ENCODE measurements around the gene TNNI2. TPM values are rescaled to one million over a fixed set of nuclear protein-coding genes. Genes with fewer than 3 reads are reported as not detected.

Gene TNNI2
- polyA plus RNA-seq, 1 donor from 2014 or later, result not detected

DNA sequence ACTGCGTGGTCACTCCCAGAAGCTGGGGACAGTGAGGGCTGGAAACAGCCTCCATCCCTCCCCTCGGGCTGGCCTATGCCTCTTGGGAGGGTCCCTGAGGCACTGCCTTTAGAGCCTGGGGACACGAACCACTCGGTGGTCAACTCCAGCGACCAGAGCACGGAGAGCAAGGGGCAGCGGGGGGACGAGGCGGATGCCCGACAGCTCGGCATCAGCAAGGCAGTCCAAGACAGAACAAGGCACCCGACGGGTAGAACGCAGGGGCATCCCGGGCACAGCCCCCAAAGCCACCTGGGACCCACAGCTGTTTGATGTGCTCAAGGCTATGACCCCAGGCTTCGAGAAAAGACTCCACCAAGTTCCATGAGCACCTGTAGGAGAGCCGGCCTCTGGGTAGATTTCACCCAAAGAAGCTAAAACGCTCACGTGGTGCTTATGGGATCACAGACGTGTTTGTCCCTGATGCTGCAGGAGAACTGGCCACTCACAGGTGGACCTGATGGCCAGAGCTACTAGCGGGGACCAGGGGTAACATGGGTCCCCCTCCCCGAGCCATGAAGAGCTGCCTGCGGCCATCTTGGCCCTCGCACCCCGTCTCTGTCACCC is 13.6 kb downstream of the TNNI2 start:
- no peaks in the 10 kb centered on the region for H3F3A ChIP-seq (ENCODE audit: insufficient read depth, low read length, poor library complexity, severe bottlenecking)
- H4K20me1 ChIP-seq (ENCODE audit: insufficient read depth), result no peaks in the 10 kb centered on the region
- H3K27ac ChIP-seq (ENCODE audit: low read length), result no peak overlapping the region
- TF ChIP-seq SMC3 (conservative IDR thresholded peaks at IDR 0.05; ENCODE audit: poor library complexity), result no peak
- no peak for TF ChIP-seq TAF1 (IDR thresholded peaks at IDR 0.05; ENCODE audit: low read depth)
- TF ChIP-seq, protein P1, sequence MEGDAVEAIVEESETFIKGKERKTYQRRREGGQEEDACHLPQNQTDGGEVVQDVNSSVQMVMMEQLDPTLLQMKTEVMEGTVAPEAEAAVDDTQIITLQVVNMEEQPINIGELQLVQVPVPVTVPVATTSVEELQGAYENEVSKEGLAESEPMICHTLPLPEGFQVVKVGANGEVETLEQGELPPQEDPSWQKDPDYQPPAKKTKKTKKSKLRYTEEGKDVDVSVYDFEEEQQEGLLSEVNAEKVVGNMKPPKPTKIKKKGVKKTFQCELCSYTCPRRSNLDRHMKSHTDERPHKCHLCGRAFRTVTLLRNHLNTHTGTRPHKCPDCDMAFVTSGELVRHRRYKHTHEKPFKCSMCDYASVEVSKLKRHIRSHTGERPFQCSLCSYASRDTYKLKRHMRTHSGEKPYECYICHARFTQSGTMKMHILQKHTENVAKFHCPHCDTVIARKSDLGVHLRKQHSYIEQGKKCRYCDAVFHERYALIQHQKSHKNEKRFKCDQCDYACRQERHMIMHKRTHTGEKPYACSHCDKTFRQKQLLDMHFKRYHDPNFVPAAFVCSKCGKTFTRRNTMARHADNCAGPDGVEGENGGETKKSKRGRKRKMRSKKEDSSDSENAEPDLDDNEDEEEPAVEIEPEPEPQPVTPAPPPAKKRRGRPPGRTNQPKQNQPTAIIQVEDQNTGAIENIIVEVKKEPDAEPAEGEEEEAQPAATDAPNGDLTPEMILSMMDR (IDR thresholded peaks at IDR 0.05; ENCODE audit: poor library complexity, severe bottlenecking), result no peak
- no peak for TF ChIP-seq RAD21 (conservative IDR thresholded peaks at IDR 0.05)
- TF ChIP-seq, protein P2, sequence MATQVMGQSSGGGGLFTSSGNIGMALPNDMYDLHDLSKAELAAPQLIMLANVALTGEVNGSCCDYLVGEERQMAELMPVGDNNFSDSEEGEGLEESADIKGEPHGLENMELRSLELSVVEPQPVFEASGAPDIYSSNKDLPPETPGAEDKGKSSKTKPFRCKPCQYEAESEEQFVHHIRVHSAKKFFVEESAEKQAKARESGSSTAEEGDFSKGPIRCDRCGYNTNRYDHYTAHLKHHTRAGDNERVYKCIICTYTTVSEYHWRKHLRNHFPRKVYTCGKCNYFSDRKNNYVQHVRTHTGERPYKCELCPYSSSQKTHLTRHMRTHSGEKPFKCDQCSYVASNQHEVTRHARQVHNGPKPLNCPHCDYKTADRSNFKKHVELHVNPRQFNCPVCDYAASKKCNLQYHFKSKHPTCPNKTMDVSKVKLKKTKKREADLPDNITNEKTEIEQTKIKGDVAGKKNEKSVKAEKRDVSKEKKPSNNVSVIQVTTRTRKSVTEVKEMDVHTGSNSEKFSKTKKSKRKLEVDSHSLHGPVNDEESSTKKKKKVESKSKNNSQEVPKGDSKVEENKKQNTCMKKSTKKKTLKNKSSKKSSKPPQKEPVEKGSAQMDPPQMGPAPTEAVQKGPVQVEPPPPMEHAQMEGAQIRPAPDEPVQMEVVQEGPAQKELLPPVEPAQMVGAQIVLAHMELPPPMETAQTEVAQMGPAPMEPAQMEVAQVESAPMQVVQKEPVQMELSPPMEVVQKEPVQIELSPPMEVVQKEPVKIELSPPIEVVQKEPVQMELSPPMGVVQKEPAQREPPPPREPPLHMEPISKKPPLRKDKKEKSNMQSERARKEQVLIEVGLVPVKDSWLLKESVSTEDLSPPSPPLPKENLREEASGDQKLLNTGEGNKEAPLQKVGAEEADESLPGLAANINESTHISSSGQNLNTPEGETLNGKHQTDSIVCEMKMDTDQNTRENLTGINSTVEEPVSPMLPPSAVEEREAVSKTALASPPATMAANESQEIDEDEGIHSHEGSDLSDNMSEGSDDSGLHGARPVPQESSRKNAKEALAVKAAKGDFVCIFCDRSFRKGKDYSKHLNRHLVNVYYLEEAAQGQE (IDR thresholded peaks at IDR 0.05; ENCODE audit: borderline replicate concordance), result no peak
- TF ChIP-seq EP300 (conservative IDR thresholded peaks at IDR 0.05; ENCODE audit: poor library complexity, severe bottlenecking), result no peak
- TF ChIP-seq EZH2 (IDR thresholded peaks at IDR 0.05; ENCODE audit: borderline replicate concordance, insufficient read depth, low read length, poor library complexity, severe bottlenecking), result no peak
- TF ChIP-seq POLR2AphosphoS5 (IDR thresholded peaks at IDR 0.05), result no peak
- TF ChIP-seq MXI1 (conservative IDR thresholded peaks at IDR 0.05; ENCODE audit: poor library complexity, severe bottlenecking), result no peak
- no peaks in the 10 kb centered on the region for H3K27me3 ChIP-seq (ENCODE audit: insufficient read depth, low read depth, low read length)
- H3K9ac ChIP-seq (ENCODE audit: low read length), result no peak overlapping the region
- H3K9me3 ChIP-seq (ENCODE audit: low read length), result no peaks in the 10 kb centered on the region
- H3K4me2 ChIP-seq (ENCODE audit: low read length), result no peak overlapping the region
- no peaks in the 10 kb centered on the region for H3K9me2 ChIP-seq (ENCODE audit: insufficient read depth, low read length)
- H3K79me2 ChIP-seq (replicated peaks; ENCODE audit: insufficient read depth, low read length), result no peaks in the 10 kb centered on the region
- H3K4me3 ChIP-seq (ENCODE audit: low read length), result no peak overlapping the region
- H2AFZ ChIP-seq (ENCODE audit: low read depth, low read length), result no peak overlapping the region
- H3K36me3 ChIP-seq (ENCODE audit: insufficient read depth, low read length), result no peaks in the 10 kb centered on the region

DNA sequence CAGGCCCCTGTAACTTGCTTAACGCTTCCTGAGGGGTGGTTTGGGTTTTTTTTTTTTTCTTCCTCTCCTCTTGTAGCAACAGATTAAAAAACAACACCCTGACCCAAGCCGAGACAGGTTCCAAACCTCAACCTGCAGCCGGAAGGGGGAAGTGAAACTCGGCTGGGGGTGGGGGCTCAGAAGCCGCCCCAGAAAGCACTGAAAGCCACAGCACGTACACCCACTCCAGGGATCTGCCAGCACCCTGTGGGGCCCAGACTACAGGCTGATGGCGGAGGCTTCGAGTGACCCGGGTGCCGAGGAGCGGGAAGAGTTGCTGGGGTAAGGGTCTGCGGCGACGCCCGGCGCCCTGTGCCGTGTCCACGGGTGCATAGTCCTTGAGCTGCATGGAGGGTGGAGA is 14.1 kb downstream of the TNNI2 start, which contains the start of gene LSP1:
Gene LSP1 (plus strand): TSS at position 208 of the 400 bp plus-strand sequence. CDS start 61 bp downstream, at position 269.
- Histone ChIP-seq H3K27me3 (ENCODE audit: insufficient read depth, low read depth, low read length) (no peaks in the 10 kb centered on the region), H3F3A (ENCODE audit: insufficient read depth, low read length, poor library complexity, severe bottlenecking) (no peaks in the 10 kb centered on the region), H3K79me2 (replicated peaks; ENCODE audit: insufficient read depth, low read length) (no peaks in the 10 kb centered on the region), H3K9me2 (ENCODE audit: insufficient read depth, low read length) (no peaks in the 10 kb centered on the region), H4K20me1 (ENCODE audit: insufficient read depth) (no peaks in the 10 kb centered on the region), H3K9ac (ENCODE audit: low read length) (no peak within 1 kb of the TSS), H3K36me3 (ENCODE audit: insufficient read depth, low read length) (no peaks in the 10 kb centered on the region), H3K4me2 (ENCODE audit: low read length) (no peak within 1 kb of the TSS), H3K4me3 (ENCODE audit: low read length) (no peak within 1 kb of the TSS), H3K27ac (ENCODE audit: low read length) (no peak within 1 kb of the TSS), H3K9me3 (ENCODE audit: low read length) (no peaks in the 10 kb centered on the region), H2AFZ (ENCODE audit: low read depth, low read length) (no peak within 1 kb of the TSS)
- TF ChIP-seq, protein P2 (IDR thresholded peaks at IDR 0.05; ENCODE audit: borderline replicate concordance), result no peak
